Measurements from ENCODE around the gene PRKG1. TPM values are rescaled to one million over a fixed set of nuclear protein-coding genes. Genes with fewer than 3 reads are reported as not detected.

Gene PRKG1
- polyA plus RNA-seq, 1 donor (not counting 4 experiments of a cell fraction or from before 2014, with no cell fraction given), result 0.24 TPM

GRCh38 chr10:51100221-51100620 is 25.9 kb downstream of the PRKG1 start:
- Histone ChIP-seq H3K9me1 (ENCODE audit: control insufficient read depth, extremely low read depth, insufficient read depth, low read length) (no peaks in the 10 kb centered on the region), H3K4me3 (ENCODE audit: control insufficient read depth in 2 of 3, extremely low read depth in 1 of 3, insufficient read depth in 2 of 3, low read depth in 1 of 3, low read length in 3 of 3) (no peak overlapping the region), H3K27ac (ENCODE audit: control insufficient read depth, insufficient read depth, low read length) (no peak overlapping the region), H3K36me3 (ENCODE audit: control insufficient read depth in 2 of 2, extremely low read depth in 1 of 2, insufficient read depth in 2 of 2, low read length in 2 of 2) (no peaks in the 10 kb centered on the region), H3K27me3 (ENCODE audit: control insufficient read depth, extremely low read depth, insufficient read depth, low read length) (no peaks in the 10 kb centered on the region), H3K4me1 (ENCODE audit: control insufficient read depth, extremely low read depth, insufficient read depth, low read length) (no peaks in the 10 kb centered on the region), H3K4me2 (ENCODE audit: control insufficient read depth, extremely low read depth, insufficient read depth, low read depth, low read length) (no peak overlapping the region), H3K79me2 (ENCODE audit: control insufficient read depth, insufficient read depth, low read length) (no peaks in the 10 kb centered on the region), H3K9ac (ENCODE audit: control insufficient read depth, extremely low read depth, insufficient read depth, low read length) (no peak overlapping the region), H4K20me1 (ENCODE audit: control insufficient read depth, extremely low read depth, insufficient read depth, low read length) (no peaks in the 10 kb centered on the region), H3K9me3 (ENCODE audit: control insufficient read depth, low read depth, low read length) (no peaks in the 10 kb centered on the region), H2AFZ (ENCODE audit: control insufficient read depth, low read length) (no peak overlapping the region)
- dilution Hi-C loops (cut with MboI; ENCODE audit: extremely low pct_ligation_motif_present, low sequenced_read_pairs), result no loop called here
- DNase-seq (ENCODE audit: low read depth, low spot score), result no peak
- FAIRE-seq, result no peak
- TF ChIP-seq, protein P1, sequence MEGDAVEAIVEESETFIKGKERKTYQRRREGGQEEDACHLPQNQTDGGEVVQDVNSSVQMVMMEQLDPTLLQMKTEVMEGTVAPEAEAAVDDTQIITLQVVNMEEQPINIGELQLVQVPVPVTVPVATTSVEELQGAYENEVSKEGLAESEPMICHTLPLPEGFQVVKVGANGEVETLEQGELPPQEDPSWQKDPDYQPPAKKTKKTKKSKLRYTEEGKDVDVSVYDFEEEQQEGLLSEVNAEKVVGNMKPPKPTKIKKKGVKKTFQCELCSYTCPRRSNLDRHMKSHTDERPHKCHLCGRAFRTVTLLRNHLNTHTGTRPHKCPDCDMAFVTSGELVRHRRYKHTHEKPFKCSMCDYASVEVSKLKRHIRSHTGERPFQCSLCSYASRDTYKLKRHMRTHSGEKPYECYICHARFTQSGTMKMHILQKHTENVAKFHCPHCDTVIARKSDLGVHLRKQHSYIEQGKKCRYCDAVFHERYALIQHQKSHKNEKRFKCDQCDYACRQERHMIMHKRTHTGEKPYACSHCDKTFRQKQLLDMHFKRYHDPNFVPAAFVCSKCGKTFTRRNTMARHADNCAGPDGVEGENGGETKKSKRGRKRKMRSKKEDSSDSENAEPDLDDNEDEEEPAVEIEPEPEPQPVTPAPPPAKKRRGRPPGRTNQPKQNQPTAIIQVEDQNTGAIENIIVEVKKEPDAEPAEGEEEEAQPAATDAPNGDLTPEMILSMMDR (optimal IDR thresholded peaks at IDR 0.05 in 1 of 3, IDR thresholded peaks at IDR 0.05 in 1 of 3, conservative IDR thresholded peaks at IDR 0.05 in 1 of 3; ENCODE audit: extremely low read depth in 1 of 3, insufficient read depth in 2 of 3, low read length in 3 of 3), result no peak
- TF ChIP-seq EZH2 (IDR thresholded peaks at IDR 0.05; ENCODE audit: low read length), result no peak

DNA sequence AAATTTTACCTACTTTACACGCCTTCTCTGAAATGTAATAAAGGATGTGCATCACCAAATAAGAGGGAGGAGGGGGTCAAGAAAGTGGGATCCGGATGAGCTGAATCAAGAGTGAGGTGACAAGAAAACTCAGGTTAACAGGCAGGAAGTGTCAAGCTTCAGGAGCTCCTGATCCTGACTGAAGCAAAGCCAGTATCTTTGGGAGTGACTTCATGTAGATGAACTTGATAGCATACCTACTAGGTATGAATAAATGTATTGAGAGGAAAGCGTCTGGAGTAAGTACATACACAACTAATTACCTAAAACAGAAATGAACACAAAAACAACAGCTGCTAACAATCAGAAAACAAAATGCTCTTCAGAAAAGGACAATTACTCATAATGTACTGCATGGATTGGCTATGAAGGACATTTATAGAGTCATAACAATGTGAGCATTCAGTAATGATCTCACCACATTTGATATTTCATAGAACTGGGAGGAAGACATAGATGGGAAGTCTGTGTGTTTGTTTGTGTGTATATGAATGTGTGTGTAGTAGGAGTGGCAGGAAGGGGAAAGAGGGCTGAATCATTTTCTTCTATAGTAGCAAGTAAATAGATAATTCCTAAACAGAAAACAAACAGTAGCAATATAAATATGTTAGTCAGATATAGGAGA is 29.4 kb downstream of the PRKG1 start:
- dilution Hi-C loops (cut with MboI; ENCODE audit: extremely low pct_ligation_motif_present, low sequenced_read_pairs), result no loop called here
- no peak for TF ChIP-seq EZH2 (IDR thresholded peaks at IDR 0.05; ENCODE audit: low read length)
- TF ChIP-seq, protein P1 (optimal IDR thresholded peaks at IDR 0.05 in 1 of 3, IDR thresholded peaks at IDR 0.05 in 1 of 3, conservative IDR thresholded peaks at IDR 0.05 in 1 of 3; ENCODE audit: extremely low read depth in 1 of 3, insufficient read depth in 2 of 3, low read length in 3 of 3), result no peak
- Histone ChIP-seq H3K9ac (ENCODE audit: control insufficient read depth, extremely low read depth, insufficient read depth, low read length) (no peak overlapping the region), H3K79me2 (ENCODE audit: control insufficient read depth, insufficient read depth, low read length) (no peaks in the 10 kb centered on the region), H3K4me1 (ENCODE audit: control insufficient read depth, extremely low read depth, insufficient read depth, low read length) (peaks cover 4% of the 10 kb centered on the region), H3K9me3 (ENCODE audit: control insufficient read depth, low read depth, low read length) (no peaks in the 10 kb centered on the region), H3K27ac (ENCODE audit: control insufficient read depth, insufficient read depth, low read length) (no peak overlapping the region), H4K20me1 (ENCODE audit: control insufficient read depth, extremely low read depth, insufficient read depth, low read length) (no peaks in the 10 kb centered on the region), H3K9me1 (ENCODE audit: control insufficient read depth, extremely low read depth, insufficient read depth, low read length) (no peaks in the 10 kb centered on the region), H3K27me3 (ENCODE audit: control insufficient read depth, extremely low read depth, insufficient read depth, low read length) (no peaks in the 10 kb centered on the region), H3K36me3 (ENCODE audit: control insufficient read depth in 2 of 2, extremely low read depth in 1 of 2, insufficient read depth in 2 of 2, low read length in 2 of 2) (no peaks in the 10 kb centered on the region), H3K4me3 (ENCODE audit: control insufficient read depth in 2 of 3, extremely low read depth in 1 of 3, insufficient read depth in 2 of 3, low read depth in 1 of 3, low read length in 3 of 3) (no peak overlapping the region), H3K4me2 (ENCODE audit: control insufficient read depth, extremely low read depth, insufficient read depth, low read depth, low read length) (no peak overlapping the region), H2AFZ (ENCODE audit: control insufficient read depth, low read length) (no peak overlapping the region)
- DNase-seq (ENCODE audit: low read depth, low spot score) (no peak), FAIRE-seq (no peak)

Measured in keratinocyte (primary cell).